ENCODE measurements around the gene TLE4.

The TLE4 gene

DNA sequence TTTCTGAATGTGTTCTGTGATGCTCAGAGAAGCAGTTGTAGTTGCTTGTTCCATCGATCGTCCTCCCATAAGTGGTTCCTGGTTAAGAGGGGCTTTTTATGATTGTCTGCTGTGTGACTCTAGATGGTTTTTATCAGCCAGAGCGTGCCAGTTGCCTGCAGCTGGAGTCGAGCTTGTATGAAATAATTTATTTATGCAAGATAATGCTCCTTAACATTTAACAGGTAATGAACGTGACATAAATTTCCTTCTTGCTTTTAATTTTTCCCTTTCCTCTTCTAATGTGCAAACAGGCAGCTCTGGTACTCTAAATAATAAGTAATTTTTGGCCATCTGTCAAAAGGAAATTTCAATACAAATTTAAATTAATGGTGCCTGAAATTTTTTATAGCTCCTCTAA is 84.4 kb downstream of the TLE4 start:
- H3K27ac ChIP-seq = no peak overlapping the region
- TF ChIP-seq, protein P1, sequence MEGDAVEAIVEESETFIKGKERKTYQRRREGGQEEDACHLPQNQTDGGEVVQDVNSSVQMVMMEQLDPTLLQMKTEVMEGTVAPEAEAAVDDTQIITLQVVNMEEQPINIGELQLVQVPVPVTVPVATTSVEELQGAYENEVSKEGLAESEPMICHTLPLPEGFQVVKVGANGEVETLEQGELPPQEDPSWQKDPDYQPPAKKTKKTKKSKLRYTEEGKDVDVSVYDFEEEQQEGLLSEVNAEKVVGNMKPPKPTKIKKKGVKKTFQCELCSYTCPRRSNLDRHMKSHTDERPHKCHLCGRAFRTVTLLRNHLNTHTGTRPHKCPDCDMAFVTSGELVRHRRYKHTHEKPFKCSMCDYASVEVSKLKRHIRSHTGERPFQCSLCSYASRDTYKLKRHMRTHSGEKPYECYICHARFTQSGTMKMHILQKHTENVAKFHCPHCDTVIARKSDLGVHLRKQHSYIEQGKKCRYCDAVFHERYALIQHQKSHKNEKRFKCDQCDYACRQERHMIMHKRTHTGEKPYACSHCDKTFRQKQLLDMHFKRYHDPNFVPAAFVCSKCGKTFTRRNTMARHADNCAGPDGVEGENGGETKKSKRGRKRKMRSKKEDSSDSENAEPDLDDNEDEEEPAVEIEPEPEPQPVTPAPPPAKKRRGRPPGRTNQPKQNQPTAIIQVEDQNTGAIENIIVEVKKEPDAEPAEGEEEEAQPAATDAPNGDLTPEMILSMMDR (conservative IDR thresholded peaks at IDR 0.05) = no peak

DNA sequence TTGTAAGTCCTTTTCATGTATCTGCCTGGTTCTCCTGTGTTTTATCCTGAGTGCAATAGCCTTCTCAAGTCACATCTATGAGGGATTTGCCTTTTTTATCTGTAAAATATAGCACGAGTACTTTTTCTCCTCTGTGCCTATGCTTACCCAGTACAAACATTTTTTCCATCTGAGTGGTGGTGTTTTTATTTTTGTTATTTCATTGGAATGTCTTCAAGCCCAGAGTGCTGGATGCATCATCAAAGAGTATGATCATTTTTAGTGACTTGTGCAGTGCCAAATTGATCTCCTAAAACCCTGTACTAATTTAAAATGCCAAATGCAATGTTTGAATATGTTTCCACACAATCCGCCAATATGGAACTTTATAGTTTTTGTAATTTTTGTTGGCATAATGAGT is 86.1 kb downstream of the TLE4 start:
- H3K27ac ChIP-seq = no peak overlapping the region
- TF ChIP-seq, protein P1 (conservative IDR thresholded peaks at IDR 0.05) = no peak

DNA sequence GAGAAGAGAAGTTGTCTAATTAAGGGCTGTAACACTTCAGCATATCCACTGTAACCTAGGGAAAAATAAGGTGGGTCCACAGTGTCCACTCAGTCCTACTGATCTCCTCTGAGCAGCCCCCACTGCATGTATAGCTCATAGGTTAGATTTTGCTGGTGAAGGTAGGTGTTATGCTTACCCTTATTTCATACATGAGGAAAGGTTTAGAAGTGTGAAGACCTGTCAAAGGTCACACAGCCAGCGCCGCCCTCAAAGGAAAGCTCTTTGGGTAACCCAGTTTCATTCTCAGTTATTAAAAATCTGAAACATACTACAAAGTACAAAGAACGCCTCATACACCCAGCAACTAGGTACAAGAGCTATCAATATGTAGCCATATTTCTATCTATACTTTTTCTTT is 87.2 kb downstream of the TLE4 start:
- TF ChIP-seq, protein P1 (conservative IDR thresholded peaks at IDR 0.05) = no peak
- H3K27ac ChIP-seq = no peak overlapping the region

- TF ChIP-seq, protein P1 (conservative IDR thresholded peaks at IDR 0.05) = no peak
These were observed 88.8 kb downstream of the TLE4 start for GRCh38 chr9:79660615-79661014.

DNA sequence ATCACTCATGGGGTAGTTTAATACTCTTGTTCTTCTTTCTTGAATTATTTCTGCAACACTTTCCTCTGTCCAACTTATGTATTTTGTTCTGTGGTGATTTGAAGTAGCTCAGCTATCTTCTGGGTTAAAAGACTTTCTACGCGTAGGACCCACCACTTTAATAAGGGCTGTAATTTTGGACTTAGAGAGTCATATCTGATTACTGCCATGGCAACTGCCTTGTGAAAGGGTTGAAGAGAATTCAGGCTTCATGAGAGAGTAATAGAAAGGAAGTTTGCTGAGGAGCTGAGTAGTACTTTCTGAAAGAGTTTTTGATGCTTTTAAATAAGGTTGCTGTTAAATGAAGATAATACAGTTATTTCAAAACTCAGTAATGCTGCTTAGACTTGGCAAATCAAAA is 89.5 kb downstream of the TLE4 start:
- no peak overlapping the region for H3K27ac ChIP-seq
- TF ChIP-seq, protein P1 (conservative IDR thresholded peaks at IDR 0.05) = no peak

More at GRCh38 chr9:79660615-79661014, 88.8 kb downstream of the TLE4 start:
- no peak overlapping the region for H3K27ac ChIP-seq

DNA sequence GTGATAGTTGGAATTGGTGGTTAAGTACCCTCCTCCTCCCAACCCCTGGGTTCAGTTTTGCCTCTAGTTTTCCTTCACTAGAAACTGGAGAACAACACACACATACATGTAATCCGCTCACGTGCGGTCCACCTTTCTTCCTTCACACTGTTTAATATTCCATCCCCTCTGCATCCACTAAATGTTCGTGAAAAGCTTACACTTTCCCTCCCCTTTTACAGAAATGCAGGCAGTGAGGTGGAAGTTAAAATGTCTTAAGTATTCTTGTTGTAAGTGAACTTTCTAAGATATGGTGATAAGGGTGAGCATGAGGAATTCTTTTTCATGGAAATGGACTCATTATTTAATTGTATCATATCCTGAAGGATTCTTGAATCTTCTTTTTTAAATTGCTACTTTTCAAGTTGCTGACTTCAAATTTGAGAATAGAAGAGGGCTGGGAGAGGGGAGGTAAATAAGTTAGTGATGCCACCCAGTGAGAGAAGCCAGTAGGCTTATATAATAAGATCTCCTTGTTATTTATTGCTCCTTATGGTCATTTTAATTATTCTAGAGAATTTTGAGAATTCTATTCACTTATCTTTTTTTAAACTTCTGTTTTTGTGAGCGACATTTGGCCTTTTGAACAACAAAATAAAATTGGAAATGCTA is 90.2 kb downstream of the TLE4 start:
- TF ChIP-seq, protein P1 (conservative IDR thresholded peaks at IDR 0.05) = no peak
- no peak overlapping the region for H3K27ac ChIP-seq

DNA sequence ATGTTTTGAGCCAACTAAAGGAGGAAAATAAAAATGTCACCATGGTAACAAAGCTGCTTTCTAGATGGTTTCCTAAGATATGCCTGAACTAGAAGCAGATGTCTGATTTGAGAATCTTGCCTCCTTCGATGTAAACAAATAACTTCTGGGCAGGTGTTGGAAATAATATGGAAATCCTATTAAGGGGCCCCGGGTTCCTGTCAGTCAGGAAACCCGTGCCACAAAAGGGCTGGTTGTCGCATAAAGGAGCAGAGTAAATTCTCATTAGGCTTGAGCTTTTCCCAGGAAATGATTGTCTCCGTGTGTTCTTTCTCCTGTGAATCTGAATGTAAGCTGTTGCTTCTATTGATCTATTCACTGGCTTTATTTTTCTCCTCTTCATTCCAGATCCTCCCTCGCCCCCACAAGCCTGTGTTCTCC is 90.8 kb downstream of the TLE4 start:
- no peak overlapping the region for H3K27ac ChIP-seq
- TF ChIP-seq, protein P1 (conservative IDR thresholded peaks at IDR 0.05) = no peak
